Measurements from ENCODE around the gene MBLAC1.

The MBLAC1 gene

DNA sequence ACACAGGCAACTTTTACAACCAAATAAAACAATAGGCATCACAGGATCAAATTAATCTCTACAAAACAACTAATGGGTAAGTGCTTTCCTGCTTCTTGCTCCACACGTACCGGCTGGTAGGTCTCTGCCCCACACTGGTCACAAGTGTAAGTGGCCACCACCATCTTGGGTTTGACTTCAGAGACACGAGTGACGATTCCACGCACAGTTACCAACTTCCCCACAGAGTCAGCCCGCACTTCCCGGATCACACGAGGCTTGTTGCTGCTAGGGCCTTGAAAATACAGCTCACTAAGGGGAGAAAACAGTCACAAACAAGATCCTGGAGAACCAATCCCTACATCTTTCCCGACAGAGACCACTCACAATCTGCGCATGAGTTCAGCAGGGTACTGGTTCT is 27.9 kb upstream of the MBLAC1 start:
- no peak for DNase-seq

- DNase-seq = no peak
Measured at GRCh38 chr7:100099452-100099851, 27.3 kb upstream of the MBLAC1 start.

- DNase-seq = peak; percentile 94
Measured at GRCh38 chr7:100100420-100101015, 26.2 kb upstream of the MBLAC1 start.

DNA sequence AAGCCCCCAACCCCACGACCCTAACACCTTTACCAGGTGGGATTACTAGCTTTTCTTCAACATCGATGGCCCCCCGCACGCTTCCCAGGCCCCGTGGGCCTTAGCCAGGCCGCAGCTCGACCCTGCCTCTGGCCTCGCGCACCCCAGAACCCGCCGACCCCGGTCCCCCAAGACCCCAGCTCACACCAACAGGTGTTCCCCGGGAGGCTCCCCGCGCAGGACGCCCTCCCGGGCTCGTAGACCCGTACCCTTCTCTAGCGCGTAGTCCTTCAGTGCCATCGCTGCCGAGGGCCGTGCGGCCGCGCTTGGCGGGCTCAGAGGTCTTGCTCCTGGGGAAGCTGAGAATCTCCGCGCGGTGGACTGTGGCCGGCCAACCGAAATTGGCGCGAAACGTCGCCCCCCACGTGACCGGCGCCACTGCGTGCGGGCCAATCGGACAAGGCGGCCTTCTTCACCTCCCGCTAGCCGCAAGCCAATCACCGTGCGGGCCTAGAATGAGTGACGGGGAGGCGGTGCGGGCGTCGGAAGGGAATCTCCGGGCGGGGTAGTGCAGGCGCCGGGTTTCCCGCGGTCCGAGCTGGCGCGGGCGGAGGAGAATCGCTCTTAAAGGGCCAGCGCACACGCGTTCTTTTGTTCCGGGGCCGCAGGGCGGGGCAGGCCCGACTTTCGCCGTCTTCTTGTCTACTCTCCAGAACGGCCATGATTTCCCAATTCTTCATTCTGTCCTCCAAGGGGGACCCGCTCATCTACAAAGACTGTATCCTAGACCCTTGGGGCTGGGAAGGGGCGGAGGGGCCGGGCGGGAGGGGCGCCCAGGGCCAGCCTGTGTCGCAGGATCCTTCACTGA is 25.5 kb upstream of the MBLAC1 start, which contains the start of the genes AP4M1 and MCM7:
TSS of gene AP4M1 (plus strand) at position 628 of the 847 bp plus-strand sequence. CDS start at position 700, 72 bp downstream.
TSS of gene MCM7 (minus strand) at position 382 of the 847 bp plus-strand sequence. CDS start at position 279, 103 bp downstream.
- DNase-seq = peak; percentile 99

GRCh38 chr7:100102950-100103840 is 23.6 kb upstream of the MBLAC1 start:
- DNase-seq = no peak

- DNase-seq = no peak
Measured at GRCh38 chr7:100105534-100105933, 21.2 kb upstream of the MBLAC1 start.

GRCh38 chr7:100106633-100107032 is 20.1 kb upstream of the MBLAC1 start:
- no peak for DNase-seq

DNA sequence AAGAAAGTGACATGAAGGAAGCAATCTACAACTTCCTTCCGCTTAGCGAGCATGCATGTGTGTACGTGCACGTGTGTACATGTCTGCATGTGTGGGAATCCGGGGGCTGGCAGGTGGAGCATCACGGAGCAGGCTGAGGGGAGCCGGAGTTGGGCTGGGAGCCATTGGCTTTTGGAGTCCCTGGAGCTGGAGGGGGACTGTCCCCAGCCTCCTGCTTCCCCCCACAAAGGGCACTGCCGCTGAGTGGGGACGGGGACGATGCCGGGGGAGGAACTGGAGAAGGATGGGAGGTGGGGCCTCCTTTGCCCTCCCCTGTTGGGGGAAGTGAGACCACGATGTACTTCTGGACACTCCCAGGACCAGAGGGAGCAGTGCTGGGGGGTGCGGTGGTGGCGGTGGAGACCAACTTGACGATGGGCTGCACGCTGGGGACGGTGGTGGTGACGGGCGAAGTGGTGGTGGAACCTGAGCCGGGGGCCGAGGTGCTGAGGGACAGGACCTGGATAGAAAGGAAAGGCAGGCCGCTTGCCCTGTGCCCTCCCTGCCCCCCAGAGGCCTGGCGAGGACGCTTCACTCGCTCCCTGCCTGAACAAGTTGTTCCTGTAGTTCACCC is 19.5 kb upstream of the MBLAC1 start:
- DNase-seq = no peak

DNA sequence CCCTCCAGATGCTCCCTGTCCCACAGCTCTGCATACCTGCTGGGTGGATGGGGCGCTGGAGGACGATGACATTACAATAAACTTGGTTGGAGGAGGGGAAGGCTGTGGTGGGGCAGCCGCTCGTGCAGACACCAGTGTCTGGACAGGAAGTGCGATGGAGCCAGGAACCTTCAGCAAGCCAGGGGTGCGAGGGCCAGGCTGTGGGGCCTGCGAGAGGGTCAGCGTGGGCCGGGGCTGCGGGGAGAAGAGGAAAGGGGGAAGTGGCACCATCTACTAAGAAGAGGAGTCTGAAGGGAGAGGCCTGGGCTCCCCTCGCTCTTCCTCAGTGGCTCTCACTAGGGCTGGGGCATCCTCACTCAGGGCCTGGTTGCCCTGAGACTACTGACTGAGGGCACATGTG is 18.9 kb upstream of the MBLAC1 start:
- DNase-seq = no peak

DNA sequence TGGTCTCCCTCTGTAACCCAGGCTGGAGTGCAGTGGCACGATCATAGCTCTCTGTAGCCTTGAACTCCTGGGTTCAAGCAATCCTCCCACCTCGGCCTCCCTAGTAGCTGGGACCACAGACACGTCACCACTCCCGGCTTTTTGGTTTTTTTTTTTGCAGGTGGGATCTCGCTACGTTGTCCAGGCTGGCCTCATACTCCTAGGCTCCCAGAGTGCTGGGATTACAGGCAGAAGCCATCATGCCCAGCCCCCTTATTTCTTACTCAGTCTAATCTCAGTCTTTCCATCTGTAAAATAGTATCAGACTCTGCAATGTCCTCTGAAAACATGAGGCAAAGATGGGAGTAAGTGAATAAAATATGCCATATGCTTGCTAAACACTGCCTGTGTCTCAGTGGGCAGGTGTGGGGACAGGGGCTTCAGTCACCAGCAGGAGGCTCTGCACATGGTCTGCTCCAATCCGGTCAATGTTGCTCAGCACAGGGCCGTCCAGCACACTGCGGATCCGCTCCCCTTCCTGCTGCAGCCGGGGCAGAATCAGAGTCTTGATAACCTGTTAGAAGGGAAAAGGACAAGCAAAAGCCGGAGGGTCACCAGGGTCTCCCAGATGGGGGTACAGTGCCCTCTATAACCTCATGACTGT is 17.1 kb upstream of the MBLAC1 start:
- no peak for DNase-seq

DNA sequence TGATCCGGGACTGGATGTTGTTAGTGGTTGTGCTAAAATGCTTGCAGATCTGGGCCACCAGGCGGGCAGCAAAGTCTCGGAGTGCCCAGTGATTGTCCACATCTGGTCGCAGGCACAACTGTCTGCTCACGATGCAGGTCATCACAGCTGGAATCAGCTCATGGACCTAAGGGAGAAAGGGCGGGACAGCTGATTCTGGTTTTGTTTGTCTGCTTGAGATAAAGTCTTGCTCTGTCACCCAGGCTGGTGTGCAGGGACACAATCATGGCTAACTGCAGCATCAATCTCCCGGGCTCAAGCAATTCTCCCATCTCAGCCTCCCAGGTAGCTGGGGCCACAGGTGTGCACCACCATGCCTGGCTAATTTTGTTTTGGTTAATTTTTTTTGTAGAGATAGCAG is 15.6 kb upstream of the MBLAC1 start:
- DNase-seq = no peak

DNA sequence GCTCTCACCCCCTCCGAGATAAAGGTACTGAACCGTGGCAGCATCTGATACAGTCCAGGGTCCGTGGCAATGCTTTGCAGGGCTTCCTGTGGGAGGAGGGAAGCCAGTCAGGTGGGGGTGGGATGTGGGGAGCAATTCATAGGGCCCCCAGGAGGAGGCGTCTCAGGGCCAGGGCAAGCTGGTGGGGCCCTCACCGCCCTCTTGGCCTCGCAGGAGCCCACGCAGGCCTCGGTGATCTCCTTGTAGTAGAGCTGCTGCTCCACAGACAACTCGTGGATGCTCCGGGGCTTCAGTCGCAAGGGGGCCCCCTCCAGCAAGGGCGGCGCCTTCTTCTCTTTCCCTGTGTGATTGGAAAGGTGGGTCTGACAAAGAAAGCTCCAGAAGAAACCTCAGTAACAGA is 14.9 kb upstream of the MBLAC1 start:
- no peak for DNase-seq

GRCh38 chr7:100115026-100115425 is 11.7 kb upstream of the MBLAC1 start:
- DNase-seq = no peak

DNA sequence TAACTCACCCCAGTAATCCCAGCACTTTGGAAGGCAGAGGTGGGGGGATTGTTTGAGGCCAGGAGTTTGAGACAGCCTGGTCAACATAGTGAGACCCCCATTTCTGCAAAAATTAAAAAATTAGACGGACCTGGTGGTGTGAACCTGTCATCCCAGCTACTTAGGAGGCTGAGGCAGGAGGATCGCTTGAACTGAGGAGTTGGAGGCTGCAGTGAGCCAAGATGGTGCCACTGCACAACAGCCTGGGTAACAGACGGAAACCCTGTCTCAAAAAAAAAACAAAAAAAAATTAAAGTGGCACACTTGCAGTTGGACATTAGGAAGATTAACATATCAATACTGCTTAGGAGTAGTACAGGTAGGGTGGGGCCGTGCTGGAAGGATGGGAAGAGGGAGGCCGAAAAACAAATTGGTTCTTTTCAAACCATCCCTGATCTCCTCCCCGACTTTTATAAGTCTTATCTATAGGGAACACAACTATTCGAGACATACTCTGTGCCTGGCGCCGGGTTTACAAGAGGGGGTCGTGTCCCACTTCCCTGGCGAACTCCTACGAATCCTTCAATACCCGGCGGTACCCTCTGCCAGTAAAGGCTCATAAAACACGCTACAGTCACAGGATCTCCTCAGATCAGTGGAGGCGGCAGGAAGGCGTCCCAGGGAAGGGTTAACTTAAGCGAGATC is 8.2 kb upstream of the MBLAC1 start:
- peak; percentile 68 for DNase-seq

GRCh38 chr7:100119072-100119969 is 7.4 kb upstream of the MBLAC1 start, which contains the start of the genes CNPY4 and TAF6:
Gene CNPY4 (plus strand): TSS chr7:100119634. CDS start chr7:100119745, 111 bp downstream.
Gene TAF6 (minus strand): TSS chr7:100119358. CDS start chr7:100114209, 5,149 bp downstream.
- DNase-seq = peak; percentile 97

DNA sequence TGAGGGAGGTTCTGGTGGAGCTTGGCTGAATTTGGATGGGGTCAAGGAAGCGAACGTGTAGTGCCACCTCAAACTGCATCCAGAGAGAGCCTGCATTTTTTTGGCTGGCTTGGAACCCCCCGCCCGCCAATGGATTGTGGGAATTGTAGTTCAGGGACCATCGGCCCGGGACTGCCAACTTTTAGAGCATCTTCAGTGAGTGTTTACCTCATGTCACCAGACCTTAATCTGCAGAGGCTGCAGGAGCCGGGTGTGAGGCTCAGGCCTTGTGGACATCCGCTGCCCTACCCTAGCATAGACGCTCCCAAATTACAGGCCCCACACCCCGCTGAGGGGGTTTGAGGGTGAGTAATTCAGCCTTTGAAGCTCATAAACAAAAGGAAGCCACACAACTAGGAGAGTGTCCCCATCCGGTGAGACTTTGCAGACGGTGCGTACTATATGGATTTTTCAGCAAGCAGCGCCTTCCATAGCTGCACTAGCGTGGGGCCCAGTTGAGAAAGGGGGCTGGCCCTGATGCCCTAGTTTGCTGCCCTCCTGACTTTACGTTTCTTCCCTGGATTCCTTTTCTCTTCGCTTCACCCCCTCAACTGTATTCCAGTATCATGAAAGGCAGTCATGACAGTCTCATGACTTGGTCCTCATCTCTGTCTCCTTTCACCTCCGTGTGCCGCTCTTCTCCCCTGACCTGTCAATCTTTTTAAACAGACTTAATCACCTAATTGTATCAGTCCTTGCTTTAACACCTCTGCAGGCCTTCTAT is 6.6 kb upstream of the MBLAC1 start:
- peak; percentile 65 for DNase-seq

GRCh38 chr7:100120733-100121036 is 6.1 kb upstream of the MBLAC1 start:
- no peak for DNase-seq

- DNase-seq = peak; percentile 72
Measured at GRCh38 chr7:100122067-100122466, 4.7 kb upstream of the MBLAC1 start.

- DNase-seq = no peak
Measured at GRCh38 chr7:100122568-100122967, 4.2 kb upstream of the MBLAC1 start.
